Caco-2 (cell line): Measurements from ENCODE around the gene SLC11A2. TPM values are rescaled to one million over a fixed set of nuclear protein-coding genes. Genes with fewer than 3 reads are reported as not detected.

ENCODE experiments used
- BruUV-seq: library from RNA; stranded (reverse); fragments of 400-500 nt; replicated peaks from 2 replicates; lab custom pipeline; 2021; lab: Mats Ljungman, UMichigan
- CTCF ChIA-PET: fragments of 300-600 bp; sonication (Branson Sonifier 250); formaldehyde crosslinking; loops from one replicate; lab custom pipeline; 2022; ENCODE audit warnings: antibody characterized with exemption; lab: Charles Lee
- POLR2A ChIA-PET: fragments of 300-600 bp; sonication (Branson Sonifier 250); formaldehyde crosslinking; loops from one replicate; lab custom pipeline; 2022; ENCODE audit warnings: antibody characterized with exemption; lab: Charles Lee
- DNase-seq, 2 experiments: peaks; one replicate each; pipeline versions ENCODE4 v3.0.0 to v3.0.0-alpha.2; 2020 to 2022
- H3K27me3 ChIP-seq: replicated peaks from 2 replicates; pipeline ENCODE4 v1.6.0; 2011; ENCODE audit warnings: low read length; ENCODE audit not compliant: control insufficient read depth, insufficient read depth
- H3K36me3 ChIP-seq: 2 replicates; pipeline ENCODE4 v1.5.1; 2011; ENCODE audit warnings: low read length; ENCODE audit not compliant: control insufficient read depth, insufficient read depth
- H3K4me1 ChIP-seq: fragments of 250-450 bp; sonication (Bioruptor Pico); 2 replicates; pipeline ENCODE4 v1.5.1; 2020; ENCODE audit warnings: mild to moderate bottlenecking
- H3K4me3 ChIP-seq: 2 replicates; pipeline ENCODE4 v1.5.1; 2011; ENCODE audit warnings: low read depth, mild to moderate bottlenecking, control low read depth, low read length
- H3K9me3 ChIP-seq: fragments of 250-450 bp; sonication (Bioruptor Pico); 2 replicates; pipeline ENCODE4 v1.5.1; 2020; ENCODE audit warnings: mild to moderate bottlenecking, moderate library complexity
- H3K27ac Mint-ChIP-seq: one replicate; pipeline ENCODE4 v1.8.0; 2022; ENCODE audit warnings: mixed read lengths; ENCODE audit not compliant: unreplicated experiment
- H3K27me3 Mint-ChIP-seq: one replicate; pipeline ENCODE4 v1.8.0; 2022; ENCODE audit warnings: mixed read lengths; ENCODE audit not compliant: insufficient read depth, unreplicated experiment
- H3K36me3 Mint-ChIP-seq: one replicate; pipeline ENCODE4 v1.8.0; 2022; ENCODE audit warnings: mild to moderate bottlenecking, mixed read lengths; ENCODE audit not compliant: insufficient read depth, unreplicated experiment
- H3K4me1 Mint-ChIP-seq: one replicate; pipeline ENCODE4 v1.8.0; 2022; ENCODE audit warnings: low read depth, mixed read lengths; ENCODE audit not compliant: unreplicated experiment
- H3K4me3 Mint-ChIP-seq: one replicate; pipeline ENCODE4 v1.8.0; 2022; ENCODE audit warnings: mild to moderate bottlenecking, moderate library complexity, mixed read lengths; ENCODE audit not compliant: unreplicated experiment
- H3K9me3 Mint-ChIP-seq: one replicate; pipeline ENCODE4 v1.8.0; 2022; ENCODE audit warnings: mixed read lengths; ENCODE audit not compliant: unreplicated experiment
- CTCF ChIP-seq, 2 experiments: fragments of 200-600 bp in 1 of 2; IDR thresholded peaks; 1 replicate in 1 of 2; 2 replicates in 1 of 2; pipeline versions ENCODE4 v1.5.1 to v1.8.0; 2011 to 2022; ENCODE audit warnings: antibody characterized with exemption in 1 of 2, control low read depth in 1 of 2, inconsistent platforms in 1 of 2, low read depth in 1 of 2, low read length in 1 of 2, mild to moderate bottlenecking in 1 of 2, moderate library complexity in 1 of 2; ENCODE audit not compliant: insufficient read depth in 1 of 2, severe bottlenecking in 1 of 2, unreplicated experiment in 1 of 2
- intact Hi-C: fragments of 100-400 bp; cut with micrococcal nuclease; formaldehyde crosslinking; loops from one replicate; pipeline ENCODE4 v1.10.0; 2022; ENCODE audit not compliant: unreplicated experiment
- total RNA-seq: library from RNA; stranded (reverse); gene quantifications from 2 replicates; pipeline ENCODE4 v1.2.3, GENCODE V29; 2022

SLC11A2 gene
- total RNA-seq, 1 experiment from 2014 or later = 115 TPM

- Histone ChIP-seq H3K4me1 (peaks cover 9% of the 10 kb centered on the region), H3K4me3 (no peak overlapping the region), H3K27me3 (no peaks in the 10 kb centered on the region), H3K36me3 (peaks cover 9% of the 10 kb centered on the region), H3K9me3 (no peaks in the 10 kb centered on the region)
- no peaks in the 10 kb centered on the region for H3K27me3 Mint-ChIP-seq
- H3K4me3 Mint-ChIP-seq = no peak overlapping the region
- H3K36me3 Mint-ChIP-seq = peaks cover 92% of the 10 kb centered on the region
- no peaks in the 10 kb centered on the region for H3K9me3 Mint-ChIP-seq
- CTCF ChIA-PET = no interaction called here
- POLR2A ChIA-PET = interaction anchor here (0.6 kb wide), 1 partner anchor 234 kb away, joined by 7 read pairs; no protein-coding TSS in a partner anchor
- DNase-seq = no peak
- intact Hi-C loops = loop anchor here (2.0 kb wide), 1 partner anchor 50 kb away; no protein-coding TSS in a partner anchor
- no peaks in the 10 kb centered on the region for H3K4me1 Mint-ChIP-seq
- no peak overlapping the region for H3K27ac Mint-ChIP-seq
- no TSS peak for BruUV-seq
- no peak for TF ChIP-seq CTCF (IDR thresholded peaks at IDR 0.05; ENCODE audit: insufficient read depth in 1 of 2, low read depth in 1 of 2, low read length in 1 of 2, severe bottlenecking in 1 of 2, unreplicated experiment in 1 of 2)
Observed at GRCh38 chr12:51059086-51059485, 32.9 kb upstream of the SLC11A2 start.

GRCh38 chr12:51056242-51056641 is 30.1 kb upstream of the SLC11A2 start:
- no peak for TF ChIP-seq CTCF (IDR thresholded peaks at IDR 0.05; ENCODE audit: insufficient read depth in 1 of 2, low read depth in 1 of 2, low read length in 1 of 2, severe bottlenecking in 1 of 2, unreplicated experiment in 1 of 2)
- Mint-ChIP-seq H3K27ac (no peak overlapping the region), H3K27me3 (no peaks in the 10 kb centered on the region), H3K36me3 (peaks cover 72% of the 10 kb centered on the region), H3K4me1 (no peaks in the 10 kb centered on the region), H3K9me3 (no peaks in the 10 kb centered on the region), H3K4me3 (no peak overlapping the region)
- intact Hi-C loops = no loop called here
- ChIA-PET POLR2A (no interaction called here), CTCF (no interaction called here)
- H3K9me3 ChIP-seq = no peaks in the 10 kb centered on the region
- H3K4me3 ChIP-seq = no peak overlapping the region
- no peaks in the 10 kb centered on the region for H3K4me1 ChIP-seq
- no peaks in the 10 kb centered on the region for H3K27me3 ChIP-seq
- peaks cover 4% of the 10 kb centered on the region for H3K36me3 ChIP-seq
- DNase-seq = no peak
- no TSS peak for BruUV-seq

GRCh38 chr12:51055060-51055459 is 28.9 kb upstream of the SLC11A2 start:
- no peak overlapping the region for H3K4me3 Mint-ChIP-seq
- Histone ChIP-seq H3K9me3 (no peaks in the 10 kb centered on the region), H3K4me1 (no peaks in the 10 kb centered on the region), H3K4me3 (no peak overlapping the region), H3K27me3 (no peaks in the 10 kb centered on the region), H3K36me3 (peaks cover 4% of the 10 kb centered on the region)
- intact Hi-C loops = no loop called here
- CTCF ChIA-PET = no interaction called here
- no peaks in the 10 kb centered on the region for H3K4me1 Mint-ChIP-seq
- H3K27ac Mint-ChIP-seq = no peak overlapping the region
- peaks cover 63% of the 10 kb centered on the region for H3K36me3 Mint-ChIP-seq
- POLR2A ChIA-PET = no interaction called here
- no peaks in the 10 kb centered on the region for H3K9me3 Mint-ChIP-seq
- no peak for DNase-seq
- no TSS peak for BruUV-seq
- no peak for TF ChIP-seq CTCF (IDR thresholded peaks at IDR 0.05; ENCODE audit: insufficient read depth in 1 of 2, low read depth in 1 of 2, low read length in 1 of 2, severe bottlenecking in 1 of 2, unreplicated experiment in 1 of 2)
- no peaks in the 10 kb centered on the region for H3K27me3 Mint-ChIP-seq
